ENCODE data around the gene TLR5.

DNA sequence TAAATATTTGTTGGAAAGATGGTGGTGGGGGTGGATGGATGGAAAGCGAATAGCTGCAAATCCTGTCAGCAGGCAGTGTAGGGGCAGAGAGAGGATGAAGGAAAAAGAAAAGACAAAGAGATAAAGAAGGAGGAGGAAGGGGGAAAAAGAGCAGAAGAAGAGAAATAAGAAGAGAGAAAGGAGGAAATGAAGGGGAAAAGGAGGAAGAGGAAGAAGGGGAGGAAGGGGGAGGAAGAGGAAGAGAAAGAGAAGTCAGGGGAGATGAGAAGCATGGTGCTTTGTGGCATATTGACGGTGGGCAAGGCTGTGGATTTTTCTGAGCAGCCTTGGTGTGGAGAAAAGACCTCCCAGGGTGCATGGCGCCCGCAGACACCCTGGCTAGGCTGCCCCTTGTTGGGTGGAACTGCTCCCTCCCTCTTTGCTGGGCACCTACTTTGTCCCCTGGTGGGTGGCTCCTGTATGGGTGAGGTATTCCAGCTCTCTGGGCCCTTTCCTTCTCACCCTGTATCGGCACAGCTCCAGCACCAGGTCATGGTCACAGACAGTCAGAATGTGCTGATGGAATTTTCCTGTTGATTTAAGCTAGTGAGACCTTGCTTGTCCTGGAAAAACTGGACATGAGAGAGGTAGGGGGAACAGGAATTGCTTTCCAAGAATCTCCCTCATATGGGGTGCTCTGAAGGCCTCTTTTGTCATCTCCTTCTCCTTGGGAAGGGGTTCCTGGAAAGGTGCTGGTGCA, 45.7 kb upstream of the TLR5 start:
- TF ChIP-seq, protein P1, sequence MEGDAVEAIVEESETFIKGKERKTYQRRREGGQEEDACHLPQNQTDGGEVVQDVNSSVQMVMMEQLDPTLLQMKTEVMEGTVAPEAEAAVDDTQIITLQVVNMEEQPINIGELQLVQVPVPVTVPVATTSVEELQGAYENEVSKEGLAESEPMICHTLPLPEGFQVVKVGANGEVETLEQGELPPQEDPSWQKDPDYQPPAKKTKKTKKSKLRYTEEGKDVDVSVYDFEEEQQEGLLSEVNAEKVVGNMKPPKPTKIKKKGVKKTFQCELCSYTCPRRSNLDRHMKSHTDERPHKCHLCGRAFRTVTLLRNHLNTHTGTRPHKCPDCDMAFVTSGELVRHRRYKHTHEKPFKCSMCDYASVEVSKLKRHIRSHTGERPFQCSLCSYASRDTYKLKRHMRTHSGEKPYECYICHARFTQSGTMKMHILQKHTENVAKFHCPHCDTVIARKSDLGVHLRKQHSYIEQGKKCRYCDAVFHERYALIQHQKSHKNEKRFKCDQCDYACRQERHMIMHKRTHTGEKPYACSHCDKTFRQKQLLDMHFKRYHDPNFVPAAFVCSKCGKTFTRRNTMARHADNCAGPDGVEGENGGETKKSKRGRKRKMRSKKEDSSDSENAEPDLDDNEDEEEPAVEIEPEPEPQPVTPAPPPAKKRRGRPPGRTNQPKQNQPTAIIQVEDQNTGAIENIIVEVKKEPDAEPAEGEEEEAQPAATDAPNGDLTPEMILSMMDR (IDR thresholded peaks at IDR 0.05), result no peak
- TF ChIP-seq POLR2A (IDR thresholded peaks at IDR 0.05), result no peak
